HFFc6 (cell line): ENCODE results near the gene TXN2. TPM values are rescaled to one million over a fixed set of nuclear protein-coding genes. Genes with fewer than 3 reads are reported as not detected.
A peak's percentile ranks its signal among the peaks of the same experiment; 100 is the strongest.

ENCODE experiments used
- DNase-seq: peaks from one replicate; pipeline ENCODE4 v3.0.0-alpha.2; 2018
- H3K27ac Mint-ChIP-seq: 2 replicates; pipeline ENCODE4 v1.8.0; 2020; ENCODE audit warnings: mild to moderate bottlenecking, mixed read lengths
- H3K27me3 Mint-ChIP-seq: 2 replicates; pipeline ENCODE4 v1.8.0; 2021; ENCODE audit warnings: mild to moderate bottlenecking, moderate library complexity, mixed read lengths; ENCODE audit not compliant: insufficient read depth
- H3K36me3 Mint-ChIP-seq: 2 replicates; pipeline ENCODE4 v1.8.0; 2021; ENCODE audit warnings: low read depth, mixed read lengths
- H3K4me1 Mint-ChIP-seq: 2 replicates; pipeline ENCODE4 v1.8.0; 2020; ENCODE audit warnings: low read depth, mixed read lengths
- H3K4me3 Mint-ChIP-seq: 2 replicates; pipeline ENCODE4 v1.8.0; 2020; ENCODE audit warnings: mild to moderate bottlenecking, moderate library complexity, mixed read lengths
- H3K9me3 Mint-ChIP-seq: 2 replicates; pipeline ENCODE4 v1.8.0; 2020; ENCODE audit warnings: mild to moderate bottlenecking, mixed read lengths
- total RNA-seq, 6 experiments: library from RNA; stranded (reverse); fragmentation: NEBNext Ultra II Directional; extraction: Animal tissue kit (Norgen Biotek cat#: 25700); gene quantifications; 2 replicates in 1 of 6; 3 replicates in 5 of 6; pipeline ENCODE4 v1.2.3, GENCODE V29; 2021
- TF ChIP-seq, protein P1 (sequence below): fragments of 200-600 bp; sonication (generic); IDR thresholded peaks from 2 replicates; pipeline ENCODE4 v1.5.0; 2021; ENCODE audit warnings: antibody characterized with exemption, mild to moderate bottlenecking

TXN2 gene
- total RNA-seq, 6 experiments from 2014 or later: 90.3 to 109 (median 96.1) TPM

DNA sequence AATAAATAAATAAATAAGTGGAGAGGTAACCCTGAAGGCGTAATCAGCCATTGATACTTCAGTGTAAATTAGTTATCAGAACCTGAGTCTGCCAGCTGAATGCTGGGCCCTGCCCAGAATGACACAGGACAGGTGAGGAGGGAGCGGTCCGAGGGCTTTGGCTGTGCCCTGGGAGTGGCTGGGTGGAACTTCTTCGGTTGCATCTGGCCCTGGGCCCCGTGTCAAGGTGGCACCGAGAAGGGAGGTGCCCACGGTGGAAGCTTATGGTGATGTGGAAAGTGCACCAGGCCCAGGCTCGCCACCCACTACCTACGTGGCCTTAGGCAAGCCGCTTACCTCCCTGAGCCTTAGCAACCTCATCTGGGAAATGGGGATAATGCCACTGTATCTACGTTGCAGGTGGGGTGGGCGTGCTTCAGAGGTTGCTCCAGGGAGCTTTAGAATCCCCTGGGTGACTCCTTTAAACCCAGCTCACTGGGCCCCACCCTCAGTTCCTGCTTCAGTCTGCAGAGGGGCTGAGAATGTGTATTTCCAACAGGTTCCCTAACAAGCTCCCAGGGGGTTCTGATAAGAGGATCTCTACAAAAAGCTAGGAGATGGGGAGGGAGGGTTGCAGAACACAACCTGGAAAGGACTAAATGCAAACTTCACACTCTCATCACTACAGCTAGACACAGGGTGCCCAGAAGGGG, 38.8 kb downstream of the TXN2 start:
- DNase-seq: no peak

DNA sequence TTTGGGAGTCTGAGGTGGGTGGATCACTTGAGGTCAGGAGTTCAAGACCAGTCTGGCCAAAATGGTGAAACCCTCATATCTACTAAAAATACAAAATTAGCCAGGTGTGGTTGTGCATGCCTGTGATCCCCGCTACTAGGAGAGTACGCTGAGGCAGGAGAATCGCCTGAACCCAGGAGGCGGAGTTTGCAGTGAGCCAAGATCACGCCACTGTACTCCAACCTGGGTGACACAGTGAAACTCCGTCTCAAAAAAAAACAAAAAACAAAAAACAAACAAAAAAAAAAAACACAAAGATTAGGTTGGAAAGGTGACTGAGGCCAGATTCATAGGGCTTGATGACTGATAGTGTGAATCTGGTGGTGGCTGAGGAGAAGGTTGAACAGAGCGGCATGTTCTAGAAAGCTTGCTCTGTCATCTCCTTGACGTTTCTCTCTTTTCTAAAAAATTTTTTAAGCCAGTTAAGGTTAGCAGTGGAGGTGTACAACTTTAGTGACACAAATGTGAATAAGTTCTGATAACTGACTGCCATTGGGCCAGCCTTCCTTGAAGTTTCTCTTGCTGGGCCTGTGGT, 40.9 kb downstream of the TXN2 start:
- H3K4me3 Mint-ChIP-seq: no peak overlapping the region
- TF ChIP-seq, protein P1, sequence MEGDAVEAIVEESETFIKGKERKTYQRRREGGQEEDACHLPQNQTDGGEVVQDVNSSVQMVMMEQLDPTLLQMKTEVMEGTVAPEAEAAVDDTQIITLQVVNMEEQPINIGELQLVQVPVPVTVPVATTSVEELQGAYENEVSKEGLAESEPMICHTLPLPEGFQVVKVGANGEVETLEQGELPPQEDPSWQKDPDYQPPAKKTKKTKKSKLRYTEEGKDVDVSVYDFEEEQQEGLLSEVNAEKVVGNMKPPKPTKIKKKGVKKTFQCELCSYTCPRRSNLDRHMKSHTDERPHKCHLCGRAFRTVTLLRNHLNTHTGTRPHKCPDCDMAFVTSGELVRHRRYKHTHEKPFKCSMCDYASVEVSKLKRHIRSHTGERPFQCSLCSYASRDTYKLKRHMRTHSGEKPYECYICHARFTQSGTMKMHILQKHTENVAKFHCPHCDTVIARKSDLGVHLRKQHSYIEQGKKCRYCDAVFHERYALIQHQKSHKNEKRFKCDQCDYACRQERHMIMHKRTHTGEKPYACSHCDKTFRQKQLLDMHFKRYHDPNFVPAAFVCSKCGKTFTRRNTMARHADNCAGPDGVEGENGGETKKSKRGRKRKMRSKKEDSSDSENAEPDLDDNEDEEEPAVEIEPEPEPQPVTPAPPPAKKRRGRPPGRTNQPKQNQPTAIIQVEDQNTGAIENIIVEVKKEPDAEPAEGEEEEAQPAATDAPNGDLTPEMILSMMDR: no peak
- peaks cover 50% of the 10 kb centered on the region for H3K4me1 Mint-ChIP-seq
- peaks cover 3% of the 10 kb centered on the region for H3K27me3 Mint-ChIP-seq
- H3K36me3 Mint-ChIP-seq: peaks cover 5% of the 10 kb centered on the region
- no peak overlapping the region; the same call in none of the 2 replicates for H3K27ac Mint-ChIP-seq
- DNase-seq: no peak
- H3K9me3 Mint-ChIP-seq: peaks cover 4% of the 10 kb centered on the region

More for the DNA sequence above, 38.8 kb downstream of the TXN2 start:
- Mint-ChIP-seq H3K27ac (no peak overlapping the region), H3K27me3 (peaks cover 3% of the 10 kb centered on the region), H3K9me3 (peaks cover 5% of the 10 kb centered on the region), H3K4me1 (peaks cover 53% of the 10 kb centered on the region), H3K36me3 (peaks cover 7% of the 10 kb centered on the region), H3K4me3 (no peak overlapping the region)
- TF ChIP-seq, protein P1: no peak

DNA sequence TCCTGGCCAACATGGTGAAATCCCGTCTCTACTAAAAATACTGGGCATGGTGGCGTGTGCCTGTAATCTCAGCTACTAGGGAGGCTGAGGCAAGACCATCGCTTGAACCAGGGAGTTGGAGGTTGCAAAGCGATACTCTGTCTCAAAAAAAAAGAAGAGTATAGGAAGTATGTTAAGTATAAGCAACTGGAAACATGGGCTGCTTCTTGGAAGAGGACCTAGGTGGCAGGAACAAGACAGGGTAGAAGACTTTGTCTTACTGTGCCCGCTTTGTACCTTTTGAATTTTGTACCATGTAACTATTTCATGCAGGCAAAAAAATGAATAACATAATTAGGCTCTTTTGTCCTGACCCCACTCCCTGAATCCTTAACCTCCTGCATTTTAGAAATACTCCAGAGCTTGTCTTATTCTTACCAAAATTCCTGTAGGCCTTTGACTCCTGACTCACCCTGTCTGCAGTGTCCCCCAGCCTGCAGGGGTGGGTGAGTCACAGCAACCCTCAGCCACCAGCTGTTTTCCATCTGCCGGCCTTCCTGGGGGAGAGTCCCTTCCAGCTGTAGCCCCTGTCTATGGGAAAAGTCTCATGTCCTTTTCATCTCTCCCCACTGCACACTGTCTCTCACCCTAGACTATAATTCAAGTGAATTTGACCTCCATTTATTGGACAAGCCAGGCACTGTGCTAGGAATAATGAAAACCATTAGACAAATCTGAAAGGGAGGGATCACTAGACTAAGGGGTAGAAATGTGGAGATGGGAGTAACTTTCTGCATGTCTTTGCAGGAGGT, 41.8 kb downstream of the TXN2 start:
- Mint-ChIP-seq H3K4me1 (peaks cover 43% of the 10 kb centered on the region), H3K4me3 (peak overlapping the region; percentile 9), H3K9me3 (no peaks in the 10 kb centered on the region), H3K36me3 (no peaks in the 10 kb centered on the region), H3K27ac (peak overlapping the region; percentile 27), H3K27me3 (peaks cover 3% of the 10 kb centered on the region)
- TF ChIP-seq, protein P1: no peak
- DNase-seq: peak; percentile 79

DNA sequence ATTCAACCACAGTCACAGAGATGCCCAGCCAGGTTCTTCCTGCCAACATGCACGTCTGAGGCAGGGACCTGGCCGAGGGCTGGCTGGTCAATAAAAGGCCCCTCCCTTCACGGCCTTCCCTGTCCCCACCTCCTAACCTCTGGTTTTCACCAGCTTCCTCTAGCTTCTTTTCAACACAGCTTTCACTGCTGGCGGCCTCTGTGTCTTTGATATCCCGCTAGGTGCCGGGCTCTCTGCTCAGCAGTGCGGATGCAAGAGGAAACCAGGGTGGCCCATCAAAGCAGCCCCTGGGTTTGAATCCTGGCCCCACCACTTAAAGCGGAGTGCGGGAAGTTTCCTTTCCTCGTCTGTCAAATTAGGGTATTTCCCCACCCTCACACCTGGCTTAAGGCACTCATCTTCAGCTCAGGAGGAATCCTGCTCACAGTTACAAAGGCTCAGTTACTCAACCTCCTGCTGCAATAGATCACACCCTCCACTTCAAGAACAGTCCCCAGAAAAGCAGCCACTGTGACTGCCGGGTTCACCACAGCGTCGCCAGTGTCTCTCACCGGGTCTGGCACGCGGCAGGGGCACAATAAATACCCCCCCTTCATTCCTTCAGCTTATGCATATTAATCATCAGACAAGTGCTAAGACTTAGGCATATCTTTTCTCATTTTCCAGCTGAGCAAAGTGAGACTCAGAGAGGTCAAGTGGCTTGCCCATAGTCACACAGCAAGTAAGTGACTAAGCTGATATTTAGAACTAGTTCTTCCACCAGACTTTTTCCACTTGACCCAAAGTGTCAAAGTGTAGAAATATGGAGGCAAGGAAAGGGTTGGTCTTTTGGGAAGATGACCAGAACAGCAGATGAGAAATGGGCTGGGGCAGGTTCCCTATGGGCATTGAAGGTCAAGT, 45.7 kb downstream of the TXN2 start:
- H3K27me3 Mint-ChIP-seq: peaks cover 3% of the 10 kb centered on the region
- TF ChIP-seq, protein P1: no peak
- peaks cover 49% of the 10 kb centered on the region for H3K4me1 Mint-ChIP-seq
- DNase-seq: no peak
- no peaks in the 10 kb centered on the region for H3K36me3 Mint-ChIP-seq
- H3K9me3 Mint-ChIP-seq: no peaks in the 10 kb centered on the region
- H3K4me3 Mint-ChIP-seq: no peak overlapping the region
- H3K27ac Mint-ChIP-seq: no peak overlapping the region
